Fibroblast of the aortic adventitia (primary cell): ENCODE results near the gene PODXL2. TPM values are rescaled to one million over a fixed set of nuclear protein-coding genes. Genes with fewer than 3 reads are reported as not detected.

Experiments used
- DNase-seq: peaks from one replicate; pipeline ENCODE4 v3.0.0-alpha.2; 2010; ENCODE audit warnings: low read depth
- H3K4me3 ChIP-seq: 2 replicates; pipeline ENCODE4 v1.5.1; 2011; ENCODE audit warnings: low read depth, mild to moderate bottlenecking, control low read depth, low read length, moderate library complexity
- total RNA-seq: library from RNA; depleted of rRNA; stranded (reverse); fragments of >200 nt; gene quantifications from 2 replicates; pipeline ENCODE4 v1.2.3, GENCODE V29; 2012; ENCODE audit warnings: low replicate concordance
- TF ChIP-seq, protein P1 (sequence below): IDR thresholded peaks from 2 replicates; pipeline ENCODE4 v1.5.1; 2011; ENCODE audit warnings: mild to moderate bottlenecking, low read length, control low read depth, inconsistent platforms; ENCODE audit not compliant: insufficient read depth

The PODXL2 gene
- total RNA-seq, 1 donor, result 1.3 TPM

DNA sequence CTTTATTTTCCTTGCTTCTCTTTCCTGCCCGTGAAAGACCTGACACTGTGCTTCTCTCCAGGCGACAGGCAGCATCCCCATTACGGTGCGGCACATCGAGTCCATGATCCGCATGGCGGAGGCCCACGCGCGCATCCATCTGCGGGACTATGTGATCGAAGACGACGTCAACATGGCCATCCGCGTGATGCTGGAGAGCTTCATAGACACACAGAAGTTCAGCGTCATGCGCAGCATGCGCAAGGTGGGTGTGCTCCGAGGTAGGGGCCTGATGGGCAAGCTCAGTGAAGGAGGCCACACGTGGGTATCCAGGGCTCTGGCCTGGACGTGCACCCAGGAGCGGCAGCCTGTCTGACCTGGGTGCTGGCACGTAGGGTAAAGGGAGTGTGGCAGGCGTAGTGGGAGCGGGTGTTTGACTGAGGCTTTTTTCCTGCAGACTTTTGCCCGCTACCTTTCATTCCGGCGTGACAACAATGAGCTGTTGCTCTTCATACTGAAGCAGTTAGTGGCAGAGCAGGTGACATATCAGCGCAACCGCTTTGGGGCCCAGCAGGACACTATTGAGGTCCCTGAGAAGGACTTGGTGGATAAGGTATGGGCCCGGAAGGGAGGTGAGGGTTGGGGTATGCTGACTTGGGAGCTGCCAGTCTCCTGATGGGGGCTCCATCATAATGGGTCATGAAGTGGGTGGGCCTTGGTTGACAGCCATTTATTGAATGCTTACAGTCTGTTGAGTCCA lies 8.2 kb upstream of the PODXL2 start:
- H3K4me3 ChIP-seq, result no peak overlapping the region
- TF ChIP-seq, protein P1, sequence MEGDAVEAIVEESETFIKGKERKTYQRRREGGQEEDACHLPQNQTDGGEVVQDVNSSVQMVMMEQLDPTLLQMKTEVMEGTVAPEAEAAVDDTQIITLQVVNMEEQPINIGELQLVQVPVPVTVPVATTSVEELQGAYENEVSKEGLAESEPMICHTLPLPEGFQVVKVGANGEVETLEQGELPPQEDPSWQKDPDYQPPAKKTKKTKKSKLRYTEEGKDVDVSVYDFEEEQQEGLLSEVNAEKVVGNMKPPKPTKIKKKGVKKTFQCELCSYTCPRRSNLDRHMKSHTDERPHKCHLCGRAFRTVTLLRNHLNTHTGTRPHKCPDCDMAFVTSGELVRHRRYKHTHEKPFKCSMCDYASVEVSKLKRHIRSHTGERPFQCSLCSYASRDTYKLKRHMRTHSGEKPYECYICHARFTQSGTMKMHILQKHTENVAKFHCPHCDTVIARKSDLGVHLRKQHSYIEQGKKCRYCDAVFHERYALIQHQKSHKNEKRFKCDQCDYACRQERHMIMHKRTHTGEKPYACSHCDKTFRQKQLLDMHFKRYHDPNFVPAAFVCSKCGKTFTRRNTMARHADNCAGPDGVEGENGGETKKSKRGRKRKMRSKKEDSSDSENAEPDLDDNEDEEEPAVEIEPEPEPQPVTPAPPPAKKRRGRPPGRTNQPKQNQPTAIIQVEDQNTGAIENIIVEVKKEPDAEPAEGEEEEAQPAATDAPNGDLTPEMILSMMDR, result no peak
- DNase-seq, result no peak

DNA sequence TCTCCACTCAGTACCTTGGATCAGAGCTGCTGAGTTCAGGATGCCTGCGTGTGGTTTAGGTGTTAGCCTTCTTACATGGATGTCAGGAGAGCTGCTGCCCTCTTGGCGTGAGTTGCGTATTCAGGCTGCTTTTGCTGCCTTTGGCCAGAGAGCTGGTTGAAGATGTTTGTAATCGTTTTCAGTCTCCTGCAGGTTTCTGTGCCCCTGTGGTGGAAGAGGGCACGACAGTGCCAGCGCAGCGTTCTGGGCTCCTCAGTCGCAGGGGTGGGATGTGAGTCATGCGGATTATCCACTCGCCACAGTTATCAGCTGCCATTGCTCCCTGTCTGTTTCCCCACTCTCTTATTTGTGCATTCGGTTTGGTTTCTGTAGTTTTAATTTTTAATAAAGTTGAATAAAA lies 7.0 kb upstream of the PODXL2 start:
- TF ChIP-seq, protein P1, result no peak
- DNase-seq, result no peak
- H3K4me3 ChIP-seq, result no peak overlapping the region

DNA sequence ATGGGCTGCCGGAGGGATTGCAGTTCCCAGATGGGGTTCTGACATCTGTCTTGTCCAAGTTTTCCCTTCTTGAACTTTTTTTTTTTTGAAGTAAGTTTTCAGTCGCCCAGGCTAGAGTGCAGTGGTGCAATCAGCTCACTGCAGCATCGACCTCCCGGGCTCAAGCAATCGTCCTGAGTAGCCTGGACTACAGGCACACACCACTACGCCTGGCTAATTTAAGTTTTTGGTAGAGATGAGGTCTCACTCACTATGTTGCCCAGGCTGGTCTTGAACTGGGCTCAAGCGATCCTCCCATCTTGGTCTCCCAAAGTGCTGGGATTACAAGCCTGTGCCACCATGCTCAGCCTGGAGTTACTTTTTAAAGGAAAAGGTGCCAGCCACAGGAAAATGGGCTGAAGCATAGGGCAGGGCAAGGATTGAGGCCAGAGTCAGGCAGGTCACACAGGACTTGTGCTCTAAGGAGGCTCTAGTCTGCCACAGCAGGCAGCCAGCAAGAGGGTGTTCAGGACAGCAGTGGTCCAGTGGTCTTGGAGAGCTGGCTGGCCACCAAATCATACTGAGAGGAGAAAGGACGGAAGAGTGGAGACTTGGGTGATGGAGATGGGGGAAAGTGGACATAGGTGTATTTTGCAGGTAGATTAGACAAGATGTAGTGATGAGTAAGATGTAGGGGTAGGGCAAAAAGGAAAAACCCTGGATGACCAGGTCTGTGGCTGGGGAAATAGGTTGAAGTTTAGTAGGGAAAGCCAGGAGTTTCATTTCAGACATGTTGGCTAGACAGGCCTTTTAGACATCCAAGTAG lies 6.0 kb upstream of the PODXL2 start:
- H3K4me3 ChIP-seq, result no peak overlapping the region
- DNase-seq, result no peak
- TF ChIP-seq, protein P1, result no peak

DNA sequence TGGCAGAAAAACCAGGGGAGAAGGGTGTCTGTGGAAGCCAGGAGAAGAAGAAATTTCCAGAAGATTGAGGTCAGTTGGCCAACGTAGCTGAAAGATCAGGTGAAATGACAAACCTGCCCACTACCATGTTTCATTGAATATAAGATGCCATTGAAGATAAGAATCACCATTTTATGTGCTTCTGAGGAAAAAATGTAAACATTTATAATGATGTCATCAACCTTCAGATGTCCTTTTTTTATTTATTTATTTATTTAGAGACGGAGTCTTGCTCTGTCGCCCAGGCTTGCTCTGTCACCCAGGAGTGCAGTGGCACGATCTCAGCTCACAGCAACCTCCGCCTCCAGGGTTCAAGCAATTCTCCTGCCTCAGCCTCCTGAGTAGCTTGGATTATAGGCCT lies 4.9 kb upstream of the PODXL2 start:
- no peak overlapping the region for H3K4me3 ChIP-seq
- TF ChIP-seq, protein P1, result no peak
- DNase-seq, result no peak

DNA sequence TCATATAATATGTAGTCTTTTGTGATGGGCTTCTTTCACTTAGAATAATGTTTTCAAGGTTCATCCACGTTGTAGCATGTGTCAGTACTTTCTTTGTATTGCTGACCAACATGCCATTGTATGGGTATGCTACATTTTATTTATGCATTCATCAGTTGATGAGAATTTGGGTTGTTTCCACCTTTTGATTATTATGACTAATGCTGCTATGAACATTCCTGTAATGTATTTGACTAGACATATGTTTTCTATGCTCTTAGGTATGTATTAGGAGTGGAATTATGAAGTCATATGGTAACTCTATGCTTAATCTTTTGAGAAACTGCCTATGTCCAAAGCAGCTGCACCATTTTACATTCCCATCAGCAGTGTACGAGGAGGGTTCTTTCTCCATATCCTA lies 3.2 kb upstream of the PODXL2 start:
- DNase-seq, result no peak
- TF ChIP-seq, protein P1, result no peak
- no peak overlapping the region for H3K4me3 ChIP-seq

DNA sequence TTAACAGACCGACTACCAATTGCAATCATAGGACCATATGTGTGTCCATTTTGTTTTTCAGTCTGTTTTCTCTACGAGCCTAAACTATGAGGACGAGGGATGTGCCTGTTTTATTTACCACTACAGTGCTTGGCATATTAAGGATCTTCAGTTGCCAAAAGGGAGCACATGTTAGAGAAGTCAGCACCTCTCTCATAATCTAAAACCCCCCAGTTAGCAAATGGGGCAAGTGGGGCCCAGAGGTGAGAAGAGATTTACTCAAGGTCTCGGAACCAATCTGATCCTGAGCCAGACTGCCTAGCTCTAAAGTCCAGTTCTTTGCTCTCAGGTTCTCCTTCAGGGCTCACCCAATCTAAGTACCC lies 578 bp upstream of the PODXL2 start:
- DNase-seq, result no peak
- no peak overlapping the region for H3K4me3 ChIP-seq
- TF ChIP-seq, protein P1, result no peak
